Measurements from ENCODE around the gene THSD4. TPM values are rescaled to one million over a fixed set of nuclear protein-coding genes. Genes with fewer than 3 reads are reported as not detected.

The THSD4 gene
- total and polyA plus RNA-seq, 2 of the 8 experiments (the other 6 are each of a cell fraction or from before 2014, with no cell fraction given), result 2.5 to 6.2 TPM

DNA sequence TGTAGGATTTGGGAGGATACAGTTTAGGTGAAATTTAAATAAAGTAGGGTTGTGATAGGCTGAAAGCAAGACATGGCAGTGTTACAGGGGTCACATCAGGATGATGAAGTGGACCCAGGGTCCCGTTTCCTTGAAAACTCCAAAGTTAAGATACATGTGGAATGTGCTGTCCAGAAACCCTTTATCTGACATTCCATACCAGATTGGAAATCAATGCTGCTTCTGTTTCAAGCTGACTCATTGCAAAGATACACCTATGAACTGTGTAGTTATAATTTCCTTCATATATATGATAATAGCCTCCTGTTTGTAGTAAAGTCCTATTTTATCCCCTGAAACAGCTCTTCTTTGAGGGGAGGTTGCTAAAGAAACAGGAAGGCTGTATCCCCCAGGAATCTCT is 624.1 kb downstream of the THSD4 start:
- Histone ChIP-seq H3K4me2 (ENCODE audit: insufficient read depth in 1 of 2, low read depth in 2 of 2, low read length in 2 of 2) (no peak overlapping the region), H2AK5ac (ENCODE audit: low read depth, low read length) (no peak overlapping the region), H4K91ac (replicated peaks; ENCODE audit: insufficient read length, low read length) (no peak overlapping the region), H3K27ac (ENCODE audit: low read depth, low read length) (no peak overlapping the region), H2BK12ac (ENCODE audit: low read depth, low read length) (no peak overlapping the region), H3K27me3 (replicated peaks in 1 of 4; ENCODE audit: control insufficient read depth in 3 of 4, extremely low read depth in 1 of 4, insufficient read depth in 3 of 4, low read length in 3 of 4) (no peaks in the 10 kb centered on the region), H2BK15ac (ENCODE audit: low read length) (no peak overlapping the region), H4K5ac (ENCODE audit: insufficient read length, low read depth, low read length) (no peak overlapping the region), H3K79me1 (ENCODE audit: low read depth, low read length) (no peaks in the 10 kb centered on the region), H3K9me3 (ENCODE audit: insufficient read depth in 2 of 2, low read depth in 1 of 2, low read length in 1 of 2) (no peaks in the 10 kb centered on the region), H3K79me2 (ENCODE audit: control insufficient read depth in 1 of 2, insufficient read depth in 2 of 2, low read length in 2 of 2) (no peaks in the 10 kb centered on the region), H3K14ac (ENCODE audit: insufficient read length) (no peak overlapping the region), H2BK5ac (ENCODE audit: low read depth, low read length) (no peak overlapping the region), H3K23ac (ENCODE audit: insufficient read length) (no peak overlapping the region), H4K20me1 (replicated peaks in 1 of 2; ENCODE audit: control insufficient read depth in 1 of 2, insufficient read depth in 2 of 2, low read length in 2 of 2) (no peaks in the 10 kb centered on the region), H2BK20ac (ENCODE audit: low read length) (no peak overlapping the region), H4K8ac (ENCODE audit: extremely low read depth, insufficient read depth, low read length) (no peak overlapping the region), H3K36me3 (ENCODE audit: control insufficient read depth in 2 of 4, insufficient read depth in 4 of 4, low read length in 3 of 4) (no peaks in the 10 kb centered on the region), H3K4ac (replicated peaks; ENCODE audit: insufficient read length, low read depth, low read length) (no peak overlapping the region), H3K4me3 (ENCODE audit: extremely low read depth in 1 of 4, insufficient read depth in 2 of 4, low read depth in 3 of 4, low read length in 4 of 4) (no peak overlapping the region), H3K18ac (ENCODE audit: extremely low read depth, low read length) (no peak overlapping the region), H3K9ac (replicated peaks in 1 of 4; ENCODE audit: extremely low read depth in 1 of 4, low read depth in 3 of 4, low read length in 3 of 4) (no peak overlapping the region), H2AFZ (ENCODE audit: low read length) (no peak overlapping the region), H3K56ac (replicated peaks; ENCODE audit: insufficient read length, low read depth, low read length) (no peak overlapping the region), H2BK120ac (replicated peaks; ENCODE audit: low read depth, low read length) (no peak overlapping the region), H3K23me2 (ENCODE audit: low read depth, low read length) (no peaks in the 10 kb centered on the region), H3K4me1 (replicated peaks in 1 of 4; ENCODE audit: control insufficient read depth in 3 of 4, insufficient read depth in 4 of 4, low read length in 3 of 4) (no peaks in the 10 kb centered on the region)
- CTCF ChIA-PET (ENCODE audit: partially characterized antibody), result interaction anchor here (0.9 to 4.7 kb wide), 7 partner anchors 9 to 163 kb away, joined by 3 to 29 read pairs (median 5); no protein-coding TSS in a partner anchor
- 78% methylated on average over 1 of the region's 1 CpG; no CpG with 5 or more reads in 1 of the 2 experiments for WGBS, 2 experiments (ENCODE audit: extremely low coverage in 1 of 2, insufficient coverage in 1 of 2, insufficient read length in 1 of 2, insufficient replicate concordance in 2 of 2, low coverage in 1 of 2, low lambda C conversion rate in 2 of 2, missing lambda C conversion rate in 1 of 2)
- FAIRE-seq, result no peak
- POLR2A ChIA-PET (ENCODE audit: partially characterized antibody), result interaction anchor here (0.6 kb wide), 1 partner anchor 216 kb away, joined by 3 read pairs; no protein-coding TSS in a partner anchor
- DNase-seq (ENCODE audit: low read depth in 1 of 2, low spot score in 2 of 2), result no peak
- TF ChIP-seq, protein P1, sequence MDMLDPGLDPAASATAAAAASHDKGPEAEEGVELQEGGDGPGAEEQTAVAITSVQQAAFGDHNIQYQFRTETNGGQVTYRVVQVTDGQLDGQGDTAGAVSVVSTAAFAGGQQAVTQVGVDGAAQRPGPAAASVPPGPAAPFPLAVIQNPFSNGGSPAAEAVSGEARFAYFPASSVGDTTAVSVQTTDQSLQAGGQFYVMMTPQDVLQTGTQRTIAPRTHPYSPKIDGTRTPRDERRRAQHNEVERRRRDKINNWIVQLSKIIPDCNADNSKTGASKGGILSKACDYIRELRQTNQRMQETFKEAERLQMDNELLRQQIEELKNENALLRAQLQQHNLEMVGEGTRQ (IDR thresholded peaks at IDR 0.05; ENCODE audit: low read length), result no peak
- TF ChIP-seq CTBP2 (IDR thresholded peaks at IDR 0.05; ENCODE audit: borderline replicate concordance, insufficient read depth, insufficient read length, low read length), result no peak
- no peak for TF ChIP-seq HDAC6 (IDR thresholded peaks at IDR 0.05; ENCODE audit: low read depth, low read length)
- TF ChIP-seq SUZ12 (IDR thresholded peaks at IDR 0.05; ENCODE audit: low read length), result no peak
- TF ChIP-seq SIX5 (IDR thresholded peaks at IDR 0.05; ENCODE audit: low read depth, low read length), result no peak
- no peak for TF ChIP-seq HDAC2 (IDR thresholded peaks at IDR 0.05; ENCODE audit: borderline replicate concordance in 1 of 2, low read depth in 2 of 2, low read length in 2 of 2)

Measured in H1 (cell line).